H1 (cell line): Measurements from ENCODE around the gene CDH2. TPM values are rescaled to one million over a fixed set of nuclear protein-coding genes. Genes with fewer than 3 reads are reported as not detected.

ENCODE experiments used
- CTCF ChIA-PET: fragments of 300-600 bp; sonication (Branson Sonifier 250); formaldehyde crosslinking; loops from one replicate; lab custom pipeline; 2021; ENCODE audit not compliant: partially characterized antibody; lab: Charles Lee
- POLR2A ChIA-PET: fragments of 300-600 bp; sonication (Branson Sonifier 250); formaldehyde crosslinking; loops from one replicate; lab custom pipeline; 2021; ENCODE audit warnings: inconsistent platforms; ENCODE audit not compliant: partially characterized antibody; lab: Charles Lee
- DNase-seq, 2 experiments: peaks; one replicate each; pipeline versions ENCODE4 v3.0.0 to v3.0.0-alpha.2; 2010 to 2022; ENCODE audit warnings: low spot score in 2 of 2, low read depth in 1 of 2, mixed read lengths in 1 of 2
- FAIRE-seq: peaks from 2 replicates; lab custom pipeline; 2011; peaks lifted over from hg19 to GRCh38; lab: Jason Lieb, UNC
- H2AFZ ChIP-seq: 2 replicates; pipeline ENCODE4 v1.8.1; 2012; ENCODE audit warnings: low read length, inconsistent platforms
- H2AK5ac ChIP-seq: 2 replicates; pipeline ENCODE4 v1.6.1; 2013; ENCODE audit warnings: low read depth, low read length
- H2BK120ac ChIP-seq: replicated peaks from 2 replicates; pipeline ENCODE3; 2013; ENCODE audit warnings: low read depth, low read length, inconsistent platforms
- H2BK12ac ChIP-seq: 2 replicates; pipeline ENCODE4 v1.6.1; 2013; ENCODE audit warnings: low read depth, low read length
- H2BK15ac ChIP-seq: 2 replicates; pipeline ENCODE4 v1.6.1; 2013; ENCODE audit warnings: low read length
- H2BK20ac ChIP-seq: 2 replicates; pipeline ENCODE4 v1.6.1; 2013; ENCODE audit warnings: low read length
- H2BK5ac ChIP-seq: 2 replicates; pipeline ENCODE4 v1.6.1; 2013; ENCODE audit warnings: low read depth, low read length
- H3K14ac ChIP-seq: 2 replicates; pipeline ENCODE4 v1.6.1; 2013; ENCODE audit warnings: inconsistent platforms; ENCODE audit not compliant: insufficient read length
- H3K18ac ChIP-seq: 2 replicates; pipeline ENCODE4 v1.6.1; 2013; ENCODE audit warnings: low read length; ENCODE audit errors: extremely low read depth
- H3K23ac ChIP-seq: 2 replicates; pipeline ENCODE4 v1.6.1; 2013; ENCODE audit warnings: inconsistent platforms; ENCODE audit not compliant: insufficient read length
- H3K23me2 ChIP-seq: 2 replicates; pipeline ENCODE4 v1.6.1; 2013; ENCODE audit warnings: low read depth, low read length
- H3K27ac ChIP-seq: 2 replicates; pipeline ENCODE4 v1.6.1; 2011; ENCODE audit warnings: low read depth, low read length, inconsistent platforms
- H3K27me3 ChIP-seq, 4 experiments: replicated peaks in 1 of 4; 1 replicate in 1 of 4; 2 replicates in 3 of 4; pipeline versions ENCODE4 v1.6.1 to v1.8.1; 2011 to 2013; ENCODE audit warnings: low read length in 3 of 4, mild to moderate bottlenecking in 3 of 4, inconsistent platforms in 2 of 4, mixed read lengths in 2 of 4, moderate library complexity in 1 of 4; ENCODE audit not compliant: control insufficient read depth in 3 of 4, insufficient read depth in 3 of 4; ENCODE audit errors: extremely low read depth in 1 of 4
- H3K36me3 ChIP-seq, 4 experiments: 2 replicates each; pipeline versions ENCODE4 v1.6.1 to v1.8.1; 2011 to 2013; ENCODE audit warnings: mild to moderate bottlenecking in 4 of 4, low read length in 3 of 4, moderate library complexity in 2 of 4, control low read depth in 1 of 4, inconsistent platforms in 1 of 4; ENCODE audit not compliant: insufficient read depth in 4 of 4, control insufficient read depth in 2 of 4
- H3K4ac ChIP-seq: replicated peaks from 2 replicates; pipeline ENCODE3; 2013; ENCODE audit warnings: low read length, low read depth, mixed read lengths, inconsistent platforms; ENCODE audit not compliant: insufficient read length
- H3K4me1 ChIP-seq, 4 experiments: replicated peaks in 1 of 4; 1 replicate in 1 of 4; 2 replicates in 3 of 4; pipeline versions ENCODE4 v1.6.1 to v1.8.1; 2011 to 2013; ENCODE audit warnings: low read length in 3 of 4, inconsistent platforms in 2 of 4, mixed read lengths in 1 of 4; ENCODE audit not compliant: insufficient read depth in 4 of 4, control insufficient read depth in 3 of 4
- H3K4me2 ChIP-seq, 2 experiments: 2 replicates each; pipeline versions ENCODE4 v1.6.1 to v1.8.1; 2011 to 2013; ENCODE audit warnings: low read depth in 2 of 2, low read length in 2 of 2, control low read depth in 1 of 2, inconsistent platforms in 1 of 2, mild to moderate bottlenecking in 1 of 2; ENCODE audit not compliant: insufficient read depth in 1 of 2
- H3K4me3 ChIP-seq, 4 experiments: fragments of 200-600, 300-600 bp in 1 of 4; sonication (generic), shearing (Covaris generic), sonication (Bioruptor Twin) in 1 of 4; 2 replicates each; pipeline versions ENCODE4 v1.5.1 to v1.8.1; 2011 to 2016; ENCODE audit warnings: low read length in 4 of 4, low read depth in 3 of 4, control low read depth in 2 of 4, inconsistent platforms in 2 of 4, mild to moderate bottlenecking in 2 of 4, mixed read lengths in 1 of 4, moderate library complexity in 1 of 4; ENCODE audit not compliant: insufficient read depth in 2 of 4; ENCODE audit errors: extremely low read depth in 1 of 4
- H3K56ac ChIP-seq: replicated peaks from 2 replicates; pipeline ENCODE3; 2013; ENCODE audit warnings: low read depth, mild to moderate bottlenecking, mixed read lengths, low read length, inconsistent platforms; ENCODE audit not compliant: insufficient read length
- H3K79me1 ChIP-seq: 2 replicates; pipeline ENCODE4 v1.6.1; 2013; ENCODE audit warnings: low read depth, low read length, control low read depth
- H3K79me2 ChIP-seq, 2 experiments: 2 replicates each; pipeline versions ENCODE4 v1.6.1 to v1.8.1; 2012 to 2013; ENCODE audit warnings: low read length in 2 of 2, mild to moderate bottlenecking in 2 of 2, inconsistent platforms in 1 of 2; ENCODE audit not compliant: insufficient read depth in 2 of 2, control insufficient read depth in 1 of 2
- H3K9ac ChIP-seq, 4 experiments: replicated peaks in 1 of 4; 1 replicate in 1 of 4; 2 replicates in 3 of 4; pipeline versions ENCODE4 v1.6.1 to v1.8.1; 2011 to 2013; ENCODE audit warnings: low read depth in 3 of 4, low read length in 3 of 4, control low read depth in 2 of 4, mild to moderate bottlenecking in 2 of 4, moderate library complexity in 2 of 4, inconsistent platforms in 1 of 4; ENCODE audit errors: extremely low read depth in 1 of 4
- H3K9me3 ChIP-seq, 2 experiments: 2 replicates each; pipeline versions ENCODE4 v1.6.1 to v1.8.1; 2012 to 2013; ENCODE audit warnings: mild to moderate bottlenecking in 2 of 2, moderate library complexity in 2 of 2, control low read depth in 1 of 2, inconsistent platforms in 1 of 2, low read depth in 1 of 2, low read length in 1 of 2, mixed read lengths in 1 of 2; ENCODE audit not compliant: insufficient read depth in 2 of 2
- H4K20me1 ChIP-seq, 2 experiments: replicated peaks in 1 of 2; 2 replicates each; pipeline versions ENCODE3 to v1.8.1; 2011 to 2013; ENCODE audit warnings: inconsistent platforms in 2 of 2, low read length in 2 of 2, mild to moderate bottlenecking in 1 of 2; ENCODE audit not compliant: insufficient read depth in 2 of 2, control insufficient read depth in 1 of 2
- H4K5ac ChIP-seq: 2 replicates; pipeline ENCODE4 v1.6.1; 2013; ENCODE audit warnings: low read length, low read depth, mixed read lengths, inconsistent platforms; ENCODE audit not compliant: insufficient read length
- H4K8ac ChIP-seq: 2 replicates; pipeline ENCODE4 v1.8.0; 2013; ENCODE audit warnings: mild to moderate bottlenecking, moderate library complexity, low read length, inconsistent platforms; ENCODE audit not compliant: insufficient read depth; ENCODE audit errors: extremely low read depth
- H4K91ac ChIP-seq: replicated peaks from 2 replicates; pipeline ENCODE3; 2013; ENCODE audit warnings: low read length, mixed read lengths, inconsistent platforms; ENCODE audit not compliant: insufficient read length
- JUND ChIP-seq: IDR thresholded peaks from 2 replicates; pipeline ENCODE4 v1.6.1; 2011; ENCODE audit warnings: mild to moderate bottlenecking, improper control_type of control experiment, low read length
- POLR2AphosphoS5 ChIP-seq: IDR thresholded peaks from 2 replicates; pipeline ENCODE4 v1.6.1; 2011; ENCODE audit warnings: low read depth, low read length
- TCF12 ChIP-seq: IDR thresholded peaks from 2 replicates; pipeline ENCODE4 v1.6.1; 2011; ENCODE audit warnings: low read depth, mild to moderate bottlenecking, low read length
- WGBS, 2 experiments: shearing (Covaris generic) in 1 of 2; methylation state at CpG; one replicate each; pipeline versions ENCODE4 v1.1.6 to v1.1.7; 2013 to 2015; ENCODE audit warnings: low lambda C conversion rate in 2 of 2, mixed read lengths in 2 of 2, inconsistent platforms in 1 of 2, low coverage in 1 of 2, missing lambda C conversion rate in 1 of 2; ENCODE audit not compliant: insufficient replicate concordance in 2 of 2, insufficient coverage in 1 of 2, insufficient read length in 1 of 2; ENCODE audit errors: extremely low coverage in 1 of 2, missing lambda C conversion rate in 1 of 2; 5-methylcytosine and 5-hydroxymethylcytosine counted together
- polyA plus RNA-seq, 7 experiments: library from polyadenylated mRNA; depleted of rRNA in 3 of 7; stranded (reverse) in 5 of 7; unstranded in 2 of 7; fragments of >200 nt in 5 of 7; fragments of 200-250 nt in 2 of 7; gene quantifications; 1 replicate in 5 of 7; 2 replicates in 1 of 7; 4 replicates in 1 of 7; pipeline versions ENCODE4 v1.2.1 to v1.2.3, GENCODE V29; 2011 to 2013; ENCODE audit warnings: missing spikeins in 2 of 7, mixed read lengths in 2 of 7
- total RNA-seq: library from RNA; stranded (reverse); fragmentation: NEBNext Ultra II Directional; extraction: Animal tissue kit (Norgen Biotek cat#: 25700); gene quantifications from 2 replicates; pipeline ENCODE4 v1.2.1, GENCODE V29; 2021

Gene CDH2
- total and polyA plus RNA-seq, 2 of the 8 experiments (the other 6 are each of a cell fraction or from before 2014, with no cell fraction given), result 15.0 to 56.5 TPM

DNA sequence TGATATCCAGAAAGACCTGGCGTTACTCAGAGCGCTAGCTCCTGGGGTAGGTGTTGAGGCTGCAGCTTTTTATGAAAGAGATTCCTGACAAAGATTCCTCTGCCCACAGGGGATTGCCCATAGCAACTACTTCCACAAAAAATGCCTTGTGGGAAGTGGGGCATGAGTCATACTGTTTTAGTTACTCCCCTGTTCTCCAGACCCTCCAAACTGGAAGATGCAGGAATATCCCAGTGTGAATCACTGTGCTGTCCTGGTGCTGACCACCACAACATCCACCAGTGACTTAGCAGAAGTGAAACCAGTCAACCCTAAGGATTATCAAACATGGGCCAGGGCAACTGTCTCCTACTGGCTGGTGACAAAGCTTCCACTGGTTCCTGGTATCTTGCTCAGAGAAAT, 61.8 kb downstream of the CDH2 start:
- DNase-seq (no peak), FAIRE-seq (no peak)
- Histone ChIP-seq H4K91ac (no peak overlapping the region), H3K27me3 (no peaks in the 10 kb centered on the region), H4K5ac (no peak overlapping the region), H2BK20ac (no peak overlapping the region), H2AK5ac (no peak overlapping the region), H3K4ac (no peak overlapping the region), H3K9me3 (no peaks in the 10 kb centered on the region), H3K79me1 (no peaks in the 10 kb centered on the region), H3K23me2 (no peaks in the 10 kb centered on the region), H2BK120ac (no peak overlapping the region), H3K27ac (no peak overlapping the region), H3K18ac (no peak overlapping the region), H2AFZ (no peak overlapping the region), H4K20me1 (no peaks in the 10 kb centered on the region), H3K14ac (no peak overlapping the region), H4K8ac (no peak overlapping the region), H3K4me2 (no peak overlapping the region), H3K23ac (no peak overlapping the region), H2BK15ac (no peak overlapping the region), H3K79me2 (no peaks in the 10 kb centered on the region), H3K36me3 (no peaks in the 10 kb centered on the region), H3K4me1 (peaks cover 0 to 12% (median 2%) of the 10 kb centered on the region in 4 experiments; a peak in 2 of 7 replicates), H2BK5ac (no peak overlapping the region), H2BK12ac (no peak overlapping the region), H3K9ac (no peak overlapping the region), H3K56ac (no peak overlapping the region), H3K4me3 (no peak overlapping the region)
- ChIA-PET POLR2A (no interaction called here), CTCF (no interaction called here)
- TF ChIP-seq JUND (0 out of 2 replicates have a peak, but pooled peaks have one; percentile 33), POLR2AphosphoS5 (no peak), TCF12 (no peak)
- WGBS, 2 experiments, result 87% methylated on average over 2 of the region's 2 CpGs; no CpG with 5 or more reads in 1 of the 2 experiments
